Ishikawa (cell line): ENCODE data around the gene SLC29A1.

Experiments
- CEBPB ChIP-seq: IDR thresholded peaks from 2 replicates; pipeline ENCODE4 v1.6.1; 2012
- CREB1 ChIP-seq: IDR thresholded peaks from 2 replicates; pipeline ENCODE4 v1.6.1; 2012; ENCODE audit warnings: low read depth
- NFIC ChIP-seq: IDR thresholded peaks from 2 replicates; pipeline ENCODE4 v1.6.1; 2012
- RAD21 ChIP-seq: IDR thresholded peaks from 2 replicates; pipeline ENCODE4 v1.6.1; 2012; ENCODE audit warnings: low read depth
- TEAD4 ChIP-seq: IDR thresholded peaks from 2 replicates; pipeline ENCODE4 v1.6.1; 2012
- TF ChIP-seq, protein P1 (sequence below): IDR thresholded peaks from 2 replicates; pipeline ENCODE4 v1.6.1; 2012
- TF ChIP-seq, protein P2 (sequence below): IDR thresholded peaks from 2 replicates; pipeline ENCODE4 v1.6.1; 2012; ENCODE audit warnings: low read depth, mild to moderate bottlenecking

DNA sequence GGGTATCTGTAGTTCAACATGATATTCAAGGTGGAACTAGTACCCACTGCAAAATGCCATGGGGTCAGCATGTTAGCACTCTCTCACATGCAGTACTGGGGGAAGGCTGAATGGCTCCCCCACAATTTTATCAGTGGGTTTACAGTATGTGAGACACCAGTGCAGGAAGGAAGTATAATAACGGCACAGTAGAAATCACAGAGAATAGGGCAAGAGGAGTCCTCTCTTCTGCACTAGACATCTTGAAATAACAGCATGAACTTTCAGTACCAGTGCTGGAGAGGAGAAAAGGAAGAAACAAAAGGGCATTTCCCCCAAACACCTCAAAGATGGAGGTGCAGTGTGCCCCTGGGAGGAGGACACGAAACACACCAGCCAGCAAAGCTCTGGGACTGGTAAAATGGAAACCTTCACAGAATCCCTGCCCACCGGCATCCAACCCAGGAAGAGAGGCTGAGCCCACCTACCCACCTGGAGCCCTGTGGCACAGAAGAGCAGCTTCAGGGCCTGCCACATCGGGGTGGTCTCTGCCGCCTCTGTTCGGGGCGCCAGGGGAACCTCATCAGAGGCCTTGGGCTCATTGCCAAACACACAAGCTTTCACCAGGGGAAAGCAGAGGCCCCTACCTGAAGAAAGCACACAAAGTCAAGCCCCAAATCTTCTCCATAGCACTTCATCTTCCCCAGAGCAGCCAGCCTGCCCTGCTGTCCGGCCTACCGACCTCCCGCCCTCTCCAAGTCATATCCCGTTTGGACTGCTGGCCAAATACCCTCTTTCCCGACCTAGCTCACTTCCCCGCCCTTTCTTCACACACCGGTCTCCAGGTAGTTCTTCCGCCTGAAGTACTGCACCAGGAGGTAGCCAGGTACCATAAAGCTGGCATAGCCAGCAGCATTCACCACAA is 32.7 kb downstream of the SLC29A1 start:
- no peak for TF ChIP-seq CREB1
- TF ChIP-seq TEAD4 = no peak
- TF ChIP-seq, protein P1, sequence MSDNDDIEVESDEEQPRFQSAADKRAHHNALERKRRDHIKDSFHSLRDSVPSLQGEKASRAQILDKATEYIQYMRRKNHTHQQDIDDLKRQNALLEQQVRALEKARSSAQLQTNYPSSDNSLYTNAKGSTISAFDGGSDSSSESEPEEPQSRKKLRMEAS = no peak
- no peak for TF ChIP-seq CEBPB
- TF ChIP-seq NFIC = no peak
- TF ChIP-seq RAD21 = no peak
- TF ChIP-seq, protein P2, sequence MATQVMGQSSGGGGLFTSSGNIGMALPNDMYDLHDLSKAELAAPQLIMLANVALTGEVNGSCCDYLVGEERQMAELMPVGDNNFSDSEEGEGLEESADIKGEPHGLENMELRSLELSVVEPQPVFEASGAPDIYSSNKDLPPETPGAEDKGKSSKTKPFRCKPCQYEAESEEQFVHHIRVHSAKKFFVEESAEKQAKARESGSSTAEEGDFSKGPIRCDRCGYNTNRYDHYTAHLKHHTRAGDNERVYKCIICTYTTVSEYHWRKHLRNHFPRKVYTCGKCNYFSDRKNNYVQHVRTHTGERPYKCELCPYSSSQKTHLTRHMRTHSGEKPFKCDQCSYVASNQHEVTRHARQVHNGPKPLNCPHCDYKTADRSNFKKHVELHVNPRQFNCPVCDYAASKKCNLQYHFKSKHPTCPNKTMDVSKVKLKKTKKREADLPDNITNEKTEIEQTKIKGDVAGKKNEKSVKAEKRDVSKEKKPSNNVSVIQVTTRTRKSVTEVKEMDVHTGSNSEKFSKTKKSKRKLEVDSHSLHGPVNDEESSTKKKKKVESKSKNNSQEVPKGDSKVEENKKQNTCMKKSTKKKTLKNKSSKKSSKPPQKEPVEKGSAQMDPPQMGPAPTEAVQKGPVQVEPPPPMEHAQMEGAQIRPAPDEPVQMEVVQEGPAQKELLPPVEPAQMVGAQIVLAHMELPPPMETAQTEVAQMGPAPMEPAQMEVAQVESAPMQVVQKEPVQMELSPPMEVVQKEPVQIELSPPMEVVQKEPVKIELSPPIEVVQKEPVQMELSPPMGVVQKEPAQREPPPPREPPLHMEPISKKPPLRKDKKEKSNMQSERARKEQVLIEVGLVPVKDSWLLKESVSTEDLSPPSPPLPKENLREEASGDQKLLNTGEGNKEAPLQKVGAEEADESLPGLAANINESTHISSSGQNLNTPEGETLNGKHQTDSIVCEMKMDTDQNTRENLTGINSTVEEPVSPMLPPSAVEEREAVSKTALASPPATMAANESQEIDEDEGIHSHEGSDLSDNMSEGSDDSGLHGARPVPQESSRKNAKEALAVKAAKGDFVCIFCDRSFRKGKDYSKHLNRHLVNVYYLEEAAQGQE = no peak
